ENCODE results near the gene SLCO2A1.

DNA sequence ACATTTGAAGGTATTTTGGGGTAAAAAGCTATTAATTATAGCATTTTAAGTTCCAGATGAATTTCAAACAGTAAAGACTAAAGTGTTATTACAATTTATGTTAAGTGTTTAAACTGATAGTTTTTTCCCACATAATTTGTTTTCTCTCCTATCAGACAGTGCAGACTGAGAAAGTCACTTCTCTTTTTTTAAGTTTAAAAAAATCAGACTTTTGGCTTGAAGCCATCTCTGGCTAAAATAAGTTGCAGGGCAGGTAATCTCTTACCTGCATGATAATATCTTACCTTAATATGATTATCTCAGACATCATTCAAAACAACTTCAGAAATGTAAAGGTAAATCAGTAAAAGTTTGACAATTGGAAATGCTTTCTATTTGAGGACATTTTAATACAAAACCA, 112.6 kb downstream of the SLCO2A1 start:
- TF ChIP-seq POLR2A (IDR thresholded peaks at IDR 0.05) (no peak), EP300 (IDR thresholded peaks at IDR 0.05) (no peak), POLR2AphosphoS5 (IDR thresholded peaks at IDR 0.05) (no peak)
- TF ChIP-seq, protein P1, sequence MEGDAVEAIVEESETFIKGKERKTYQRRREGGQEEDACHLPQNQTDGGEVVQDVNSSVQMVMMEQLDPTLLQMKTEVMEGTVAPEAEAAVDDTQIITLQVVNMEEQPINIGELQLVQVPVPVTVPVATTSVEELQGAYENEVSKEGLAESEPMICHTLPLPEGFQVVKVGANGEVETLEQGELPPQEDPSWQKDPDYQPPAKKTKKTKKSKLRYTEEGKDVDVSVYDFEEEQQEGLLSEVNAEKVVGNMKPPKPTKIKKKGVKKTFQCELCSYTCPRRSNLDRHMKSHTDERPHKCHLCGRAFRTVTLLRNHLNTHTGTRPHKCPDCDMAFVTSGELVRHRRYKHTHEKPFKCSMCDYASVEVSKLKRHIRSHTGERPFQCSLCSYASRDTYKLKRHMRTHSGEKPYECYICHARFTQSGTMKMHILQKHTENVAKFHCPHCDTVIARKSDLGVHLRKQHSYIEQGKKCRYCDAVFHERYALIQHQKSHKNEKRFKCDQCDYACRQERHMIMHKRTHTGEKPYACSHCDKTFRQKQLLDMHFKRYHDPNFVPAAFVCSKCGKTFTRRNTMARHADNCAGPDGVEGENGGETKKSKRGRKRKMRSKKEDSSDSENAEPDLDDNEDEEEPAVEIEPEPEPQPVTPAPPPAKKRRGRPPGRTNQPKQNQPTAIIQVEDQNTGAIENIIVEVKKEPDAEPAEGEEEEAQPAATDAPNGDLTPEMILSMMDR (IDR thresholded peaks at IDR 0.05) = no peak
